HG03159 (cell line): ENCODE results near the gene CCL23.

ENCODE experiments used
- ATAC-seq: cut with Tn5 transposase; IDR thresholded peaks from one replicate; pipeline ENCODE4 v1.9.1; 2021; ENCODE audit warnings: mild to moderate bottlenecking, moderate library complexity; ENCODE audit not compliant: unreplicated experiment

CCL23 gene

DNA sequence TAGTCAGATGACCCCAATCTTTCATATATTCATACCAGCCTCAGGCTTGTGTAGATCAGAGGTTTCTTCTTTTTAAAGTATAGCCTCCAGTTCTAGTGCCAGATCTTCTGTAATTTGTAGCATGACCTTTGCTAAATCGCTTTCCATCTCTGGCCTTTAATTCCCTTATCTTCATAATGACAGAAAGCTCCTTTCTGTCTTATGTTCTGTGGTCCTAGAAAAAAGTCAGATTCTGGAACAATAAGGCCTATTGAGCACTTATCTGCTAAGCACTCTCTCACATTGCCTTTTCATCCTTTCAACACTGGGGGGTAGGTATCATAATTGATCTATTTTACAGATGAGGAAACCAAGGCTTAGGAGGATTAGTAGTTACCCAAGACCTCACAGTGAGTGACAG is 45.7 kb downstream of the CCL23 start:
- no peak for ATAC-seq

DNA sequence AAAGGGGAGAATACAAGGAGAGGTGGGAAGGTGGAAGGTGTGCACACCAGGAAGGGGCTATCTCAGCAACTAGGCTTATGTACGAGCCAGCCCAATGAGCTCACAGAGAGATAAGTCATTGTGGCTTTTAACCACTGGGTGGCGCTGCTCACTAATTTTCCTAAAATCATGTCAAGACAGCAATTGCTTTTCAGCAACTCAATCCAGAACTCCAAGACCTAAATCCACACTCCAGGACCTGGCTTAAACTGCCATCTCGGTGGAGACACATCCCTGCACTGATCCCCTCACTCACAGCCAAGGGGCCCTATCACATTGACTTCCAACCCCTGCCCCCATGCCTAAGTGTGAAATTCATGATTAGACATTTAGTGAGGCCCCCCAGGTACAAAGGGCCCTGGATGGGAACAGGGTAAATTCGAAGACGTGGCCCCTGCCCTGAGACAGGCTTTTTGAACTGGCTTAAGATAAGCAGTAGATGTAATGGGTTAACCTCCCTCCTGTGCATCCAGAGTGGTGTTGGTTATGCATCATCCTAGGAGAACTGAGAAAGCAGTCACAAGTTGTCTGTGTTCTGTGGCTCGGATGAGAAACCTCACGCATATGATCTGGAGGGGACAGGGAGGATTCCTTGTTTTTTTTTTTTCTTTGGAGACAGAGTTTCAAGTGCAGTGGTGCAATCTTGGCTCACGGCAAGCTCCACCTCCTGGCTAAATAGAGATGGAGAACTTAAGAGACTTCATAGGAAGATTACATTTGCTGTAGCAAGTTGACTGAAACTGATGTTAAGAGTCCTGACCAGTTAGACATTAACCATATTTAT is 48.0 kb downstream of the CCL23 start:
- no peak for ATAC-seq

DNA sequence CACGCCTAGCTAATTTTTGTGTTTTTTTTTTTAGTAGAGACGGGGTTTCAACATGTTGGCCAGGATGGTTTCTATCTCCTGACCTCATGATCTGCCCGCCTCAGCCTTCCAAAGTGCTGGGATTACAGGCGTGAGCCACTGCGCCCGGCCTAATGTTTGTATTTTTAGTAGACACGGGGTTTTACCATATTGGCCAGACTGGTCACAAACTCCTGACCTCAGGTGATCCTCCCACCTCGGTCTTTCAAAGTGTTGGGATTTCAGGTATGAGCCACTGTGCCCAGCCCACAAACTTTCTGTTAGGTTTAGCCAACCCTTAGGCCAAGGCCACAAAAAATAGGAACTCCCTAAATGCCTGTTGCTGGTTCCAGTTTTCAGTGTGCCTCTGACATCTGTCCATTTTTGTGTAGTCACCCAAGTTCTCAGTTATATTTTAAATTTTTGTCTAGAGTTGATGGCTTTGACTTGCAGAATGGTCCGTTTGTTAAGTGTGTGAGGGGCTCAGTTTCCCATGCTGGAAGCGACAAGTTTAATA is 49.2 kb downstream of the CCL23 start:
- ATAC-seq: no peak

DNA sequence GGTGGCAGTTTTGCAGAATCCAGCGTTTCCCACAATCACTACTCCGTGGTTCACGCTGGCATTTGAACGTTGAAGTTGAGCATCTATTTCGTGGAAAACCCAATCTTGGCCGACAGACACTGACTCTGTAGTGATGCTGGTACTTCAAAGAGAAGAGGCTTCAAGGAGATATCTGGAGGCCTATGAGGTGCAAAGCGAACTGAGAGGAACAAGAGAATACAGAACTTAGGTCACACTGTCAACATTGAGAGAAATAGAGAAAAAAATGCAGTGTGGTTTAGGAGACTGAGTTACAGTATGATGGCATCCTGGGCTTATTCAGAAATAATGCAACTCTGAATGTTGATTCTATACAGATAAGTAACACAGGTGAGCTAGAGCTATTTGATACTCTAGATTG is 52.5 kb downstream of the CCL23 start:
- ATAC-seq: no peak

DNA sequence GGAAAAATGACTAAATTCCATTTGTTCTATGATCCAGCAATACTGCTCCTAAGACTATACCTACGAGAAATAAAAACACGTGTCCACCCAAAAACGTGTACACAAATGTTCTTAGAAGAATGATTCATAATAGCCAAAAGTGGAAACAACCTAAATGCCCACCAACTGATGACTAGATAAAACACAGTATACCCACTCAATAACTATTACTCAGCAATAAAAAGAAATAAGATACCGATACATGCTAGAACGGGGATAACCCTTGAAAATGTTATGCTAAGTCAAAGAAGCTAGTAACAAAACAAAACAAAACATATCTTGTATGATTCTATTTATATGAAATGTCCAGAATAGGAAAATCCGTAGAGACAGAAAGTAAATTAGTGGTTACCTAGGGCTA is 54.1 kb downstream of the CCL23 start:
- ATAC-seq: no peak
